IMR-90 (cell line): ENCODE measurements around the gene SLC1A7. TPM values are rescaled to one million over a fixed set of nuclear protein-coding genes. Genes with fewer than 3 reads are reported as not detected.
A peak's percentile ranks its signal among the peaks of the same experiment; 100 is the strongest.

Experiments
- ATAC-seq: fragments of 200-7000 bp; cut with Tn5 transposase; 2 replicates; pipeline ENCODE4 v1.9.1; 2020; ENCODE audit warnings: low read depth, mild to moderate bottlenecking, moderate library complexity
- BruUV-seq: library from RNA; stranded (reverse); fragments of 400-500 nt; replicated peaks from 2 replicates; lab custom pipeline; 2021; lab: Mats Ljungman, UMichigan
- CTCF ChIA-PET: fragments of 300-600 bp; formaldehyde crosslinking; extraction: SDS; loops from one replicate; lab custom pipeline; 2021; ENCODE audit warnings: antibody characterized with exemption; lab: Yijun Ruan, JAX
- POLR2A ChIA-PET: fragments of 300-600 bp; sonication (Branson Sonifier 250); formaldehyde crosslinking; loops from one replicate; lab custom pipeline; 2022; ENCODE audit warnings: antibody characterized with exemption; ENCODE audit not compliant: unreplicated experiment; lab: Charles Lee
- DNase-seq: peaks from one replicate; pipeline ENCODE4 v3.0.0; 2013
- H2AFZ ChIP-seq: replicated peaks from 2 replicates; pipeline ENCODE3; 2013; ENCODE audit warnings: low read length, mild to moderate bottlenecking; ENCODE audit not compliant: poor library complexity
- H2AK5ac ChIP-seq: 2 replicates; pipeline ENCODE4 v1.6.1; 2013; ENCODE audit warnings: low read depth, low read length, inconsistent platforms
- H2AK9ac ChIP-seq: replicated peaks from 2 replicates; pipeline ENCODE3; 2013; ENCODE audit warnings: mild to moderate bottlenecking, low read depth, low read length, moderate library complexity; ENCODE audit not compliant: poor library complexity
- H2BK120ac ChIP-seq: 2 replicates; pipeline ENCODE4 v1.6.1; 2013; ENCODE audit warnings: low read depth, low read length, inconsistent platforms
- H2BK15ac ChIP-seq: 3 replicates; pipeline ENCODE4 v1.6.1; 2013; ENCODE audit warnings: low read depth, low read length, inconsistent platforms
- H2BK20ac ChIP-seq: 2 replicates; pipeline ENCODE4 v1.6.1; 2013; ENCODE audit warnings: low read depth, mild to moderate bottlenecking, inconsistent platforms, low read length, moderate library complexity
- H2BK5ac ChIP-seq: 2 replicates; pipeline ENCODE4 v1.6.1; 2013; ENCODE audit warnings: mild to moderate bottlenecking, low read depth, low read length, inconsistent platforms; ENCODE audit not compliant: poor library complexity, severe bottlenecking
- H3K14ac ChIP-seq: replicated peaks from 2 replicates; pipeline ENCODE4 v1.6.1; 2013; ENCODE audit warnings: low read depth, low read length, inconsistent platforms
- H3K18ac ChIP-seq: 2 replicates; pipeline ENCODE4 v1.6.1; 2013; ENCODE audit warnings: low read depth, low read length, control low read depth
- H3K23ac ChIP-seq: 2 replicates; pipeline ENCODE4 v1.6.1; 2013; ENCODE audit warnings: low read depth, low read length, inconsistent platforms
- H3K27ac ChIP-seq: 2 replicates; pipeline ENCODE4 v1.5.1; 2013; ENCODE audit warnings: mild to moderate bottlenecking, control low read depth, low read length; ENCODE audit not compliant: insufficient read depth
- H3K27me3 ChIP-seq: 2 replicates; pipeline ENCODE4 v1.6.1; 2013; ENCODE audit warnings: low read length; ENCODE audit not compliant: control insufficient read depth, insufficient read depth
- H3K36me3 ChIP-seq: 2 replicates; pipeline ENCODE4 v1.6.1; 2013; ENCODE audit warnings: low read length, mixed read lengths; ENCODE audit not compliant: control insufficient read depth, insufficient read depth
- H3K4ac ChIP-seq: 2 replicates; pipeline ENCODE4 v1.6.1; 2013; ENCODE audit warnings: low read depth, low read length, inconsistent platforms
- H3K4me1 ChIP-seq: 2 replicates; pipeline ENCODE4 v1.6.1; 2013; ENCODE audit warnings: low read length, mixed read lengths; ENCODE audit not compliant: control insufficient read depth, insufficient read depth
- H3K4me2 ChIP-seq: 2 replicates; pipeline ENCODE4 v1.6.1; 2013; ENCODE audit warnings: low read depth, mild to moderate bottlenecking, control low read depth, low read length, moderate library complexity
- H3K4me3 ChIP-seq: 2 replicates; pipeline ENCODE4 v1.5.1; 2013; ENCODE audit warnings: low read depth, mild to moderate bottlenecking, control low read depth, low read length, moderate library complexity; ENCODE audit not compliant: insufficient read depth
- H3K56ac ChIP-seq: 2 replicates; pipeline ENCODE4 v1.6.1; 2013; ENCODE audit warnings: low read length, inconsistent platforms; ENCODE audit not compliant: insufficient read depth; ENCODE audit errors: extremely low read depth
- H3K79me1 ChIP-seq, 2 experiments: 2 replicates each; pipeline ENCODE4 v1.6.1; 2013; ENCODE audit warnings: low read length in 2 of 2, inconsistent platforms in 1 of 2, low read depth in 1 of 2
- H3K9ac ChIP-seq: 2 replicates; pipeline ENCODE4 v1.6.1; 2013; ENCODE audit warnings: low read depth, low read length, control low read depth
- H3K9me1 ChIP-seq: 2 replicates; pipeline ENCODE4 v1.6.1; 2013; ENCODE audit warnings: low read length, inconsistent platforms; ENCODE audit not compliant: insufficient read depth
- H3K9me3 ChIP-seq: 2 replicates; pipeline ENCODE4 v1.6.1; 2013; ENCODE audit warnings: low read length; ENCODE audit not compliant: control insufficient read depth, insufficient read depth
- H4K20me1 ChIP-seq: 2 replicates; pipeline ENCODE4 v1.6.1; 2013; ENCODE audit warnings: low read length, inconsistent platforms; ENCODE audit not compliant: insufficient read depth
- H4K5ac ChIP-seq: 2 replicates; pipeline ENCODE4 v1.6.1; 2013; ENCODE audit warnings: mild to moderate bottlenecking, low read depth, low read length, control low read depth
- H4K8ac ChIP-seq, 2 experiments: 2 replicates each; pipeline ENCODE4 v1.6.1; 2013; ENCODE audit warnings: low read depth in 2 of 2, low read length in 2 of 2, control low read depth in 1 of 2, inconsistent platforms in 1 of 2
- H4K91ac ChIP-seq: 2 replicates; pipeline ENCODE4 v1.6.1; 2013; ENCODE audit warnings: low read depth, low read length, inconsistent platforms; ENCODE audit not compliant: insufficient read depth
- BHLHE40 ChIP-seq: fragments of 150-350 bp; IDR thresholded peaks from 2 replicates; pipeline ENCODE4 v1.6.1; 2016; ENCODE audit warnings: mild to moderate bottlenecking, low read depth, low read length
- CEBPB ChIP-seq: IDR thresholded peaks from 2 replicates; pipeline ENCODE4 v1.6.1; 2012; ENCODE audit warnings: low read depth, low read length, improper control_type of control experiment
- CHD1 ChIP-seq: IDR thresholded peaks from 2 replicates; pipeline ENCODE4 v1.6.1; 2012; ENCODE audit warnings: low read depth, low read length, improper control_type of control experiment
- CTCF ChIP-seq: conservative IDR thresholded peaks from 2 replicates; pipeline ENCODE4 v1.5.1; 2012; ENCODE audit warnings: mild to moderate bottlenecking, low read depth, low read length, improper control_type of control experiment
- ELK1 ChIP-seq: fragments of 150-350 bp; IDR thresholded peaks from 2 replicates; pipeline ENCODE4 v1.6.1; 2016; ENCODE audit warnings: low read depth, mild to moderate bottlenecking, low read length, moderate library complexity, borderline replicate concordance
- FOS ChIP-seq: fragments of 150-350 bp; IDR thresholded peaks from 2 replicates; pipeline ENCODE4 v1.6.1; 2016; ENCODE audit warnings: low read depth, low read length
- MAFK ChIP-seq: IDR thresholded peaks from 2 replicates; pipeline ENCODE4 v1.6.1; 2012; ENCODE audit warnings: low read depth, low read length, improper control_type of control experiment
- MAZ ChIP-seq: IDR thresholded peaks from 2 replicates; pipeline ENCODE4 v1.6.1; 2012; ENCODE audit warnings: low read depth, mild to moderate bottlenecking, low read length, improper control_type of control experiment, moderate library complexity, borderline replicate concordance
- MXI1 ChIP-seq: IDR thresholded peaks from 2 replicates; pipeline ENCODE4 v1.6.1; 2012; ENCODE audit warnings: low read depth, mild to moderate bottlenecking, low read length, moderate library complexity, borderline replicate concordance
- NFE2L2 ChIP-seq: fragments of 150-350 bp; IDR thresholded peaks from 2 replicates; pipeline ENCODE4 v1.6.1; 2016; ENCODE audit warnings: low read depth, mild to moderate bottlenecking, low read length
- POLR2A ChIP-seq: IDR thresholded peaks from 2 replicates; pipeline ENCODE4 v1.6.1; 2012; ENCODE audit warnings: mild to moderate bottlenecking, low read depth, low read length
- RAD21 ChIP-seq: IDR thresholded peaks from 2 replicates; pipeline ENCODE4 v1.6.1; 2012; ENCODE audit warnings: low read length, improper control_type of control experiment
- RCOR1 ChIP-seq: IDR thresholded peaks from 2 replicates; pipeline ENCODE4 v1.6.1; 2012; ENCODE audit warnings: mild to moderate bottlenecking, low read length, improper control_type of control experiment; ENCODE audit not compliant: insufficient replicate concordance
- RFX5 ChIP-seq: IDR thresholded peaks from 2 replicates; pipeline ENCODE4 v1.8.0; 2012; ENCODE audit warnings: low read depth, mild to moderate bottlenecking, low read length, moderate library complexity
- SMC3 ChIP-seq: fragments of 150-350 bp; IDR thresholded peaks from 2 replicates; pipeline ENCODE4 v1.6.1; 2016; ENCODE audit warnings: low read depth, mild to moderate bottlenecking, antibody characterized with exemption, low read length, moderate library complexity
- WGBS, 2 experiments: methylation state at CpG; one replicate each; pipeline versions ENCODE4 v1.1.5 to v1.1.7; 2013; ENCODE audit warnings: missing lambda C conversion rate in 2 of 2; ENCODE audit not compliant: insufficient read length in 1 of 2; ENCODE audit errors: extremely low coverage in 2 of 2; 5-methylcytosine and 5-hydroxymethylcytosine counted together
- dilution Hi-C: fragments of 300-500 bp; cut with HindIII; formaldehyde crosslinking; loops from one replicate; pipeline ENCODE4 v1.14.3; 2018; ENCODE audit warnings: low sequenced_read_pairs; ENCODE audit not compliant: unreplicated experiment
- in situ Hi-C: fragments of 300-500 bp; cut with MboI; formaldehyde crosslinking; loops from 3 replicates; pipeline ENCODE4 v1.14.3; 2019; ENCODE audit warnings: low sequenced_read_pairs, inconsistent platforms, mixed read lengths
- intact Hi-C: fragments of 100-400 bp; cut with micrococcal nuclease; formaldehyde crosslinking; loops from 2 replicates; pipeline ENCODE4 v1.10.0; 2022
- polyA plus RNA-seq, 3 experiments: library from polyadenylated mRNA; depleted of rRNA; stranded (reverse); fragments of >200 nt; gene quantifications; 2 replicates each; pipeline ENCODE4 v1.2.3, GENCODE V29; 2012; ENCODE audit warnings: low replicate concordance in 1 of 3
- total RNA-seq: library from RNA; depleted of rRNA; stranded (reverse); fragments of >200 nt; gene quantifications from 2 replicates; pipeline ENCODE4 v1.2.3, GENCODE V29; 2012
- TF ChIP-seq, protein P1 (sequence below): fragments of 150-350 bp; IDR thresholded peaks from 2 replicates; pipeline ENCODE4 v1.6.1; 2017; ENCODE audit warnings: mild to moderate bottlenecking, antibody characterized with exemption, low read length, low read depth

The SLC1A7 gene
- total and polyA plus RNA-seq, 2 of the 4 experiments (the other 2 are of a cell fraction): 0.05 TPM; not detected in 1

DNA sequence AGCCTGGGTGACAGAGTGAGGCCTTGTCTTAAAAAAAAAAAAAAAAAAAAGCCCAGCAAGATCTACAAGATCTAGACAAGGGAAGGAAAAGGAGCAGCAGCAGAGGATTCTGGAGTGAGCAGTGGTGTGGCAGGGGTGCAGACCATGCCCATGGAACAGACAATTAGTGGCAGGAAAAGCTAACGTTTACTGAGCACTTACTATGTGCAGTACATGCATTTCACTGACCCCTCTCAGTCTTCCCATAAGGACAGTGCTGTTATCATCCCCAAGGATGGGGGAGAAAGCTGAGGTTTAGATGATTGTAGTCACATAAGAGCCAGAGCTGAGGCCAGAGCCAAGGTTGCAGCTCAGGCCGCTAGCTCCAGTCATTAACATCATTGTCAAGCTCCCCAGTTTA is 74.6 kb downstream of the SLC1A7 start:
- no peak overlapping the region for H3K56ac ChIP-seq
- H3K4me2 ChIP-seq: no peak overlapping the region
- no peak overlapping the region for H4K91ac ChIP-seq
- no peak overlapping the region for H2BK120ac ChIP-seq
- no peak overlapping the region for H4K5ac ChIP-seq
- peaks cover 11% of the 10 kb centered on the region; the same call in 1 of the 2 replicates for H3K36me3 ChIP-seq
- no CpG with 5 or more reads among the region's 2 CpGs for WGBS, 2 experiments
- in situ Hi-C loops: no loop called here
- no peak overlapping the region for H3K23ac ChIP-seq
- no peak overlapping the region for H3K27ac ChIP-seq
- H3K14ac ChIP-seq: no peak overlapping the region
- H3K4me3 ChIP-seq: no peak overlapping the region
- TSS peak; percentile 6 for BruUV-seq
- no peak overlapping the region for H2BK20ac ChIP-seq
- no peak overlapping the region for H2AK9ac ChIP-seq
- H3K9ac ChIP-seq: no peak overlapping the region
- DNase-seq: no peak
- peaks cover 4% of the 10 kb centered on the region; the same call in 1 of the 2 replicates for H3K9me1 ChIP-seq
- CTCF ChIA-PET: no interaction called here
- no peaks in the 10 kb centered on the region for H3K79me1 ChIP-seq
- no peak for TF ChIP-seq RFX5
- TF ChIP-seq BHLHE40: no peak
- TF ChIP-seq MXI1: no peak
- TF ChIP-seq NFE2L2: no peak
- no peak for TF ChIP-seq MAFK
- no peak for TF ChIP-seq CTCF
- TF ChIP-seq POLR2A: no peak
- TF ChIP-seq, protein P1, sequence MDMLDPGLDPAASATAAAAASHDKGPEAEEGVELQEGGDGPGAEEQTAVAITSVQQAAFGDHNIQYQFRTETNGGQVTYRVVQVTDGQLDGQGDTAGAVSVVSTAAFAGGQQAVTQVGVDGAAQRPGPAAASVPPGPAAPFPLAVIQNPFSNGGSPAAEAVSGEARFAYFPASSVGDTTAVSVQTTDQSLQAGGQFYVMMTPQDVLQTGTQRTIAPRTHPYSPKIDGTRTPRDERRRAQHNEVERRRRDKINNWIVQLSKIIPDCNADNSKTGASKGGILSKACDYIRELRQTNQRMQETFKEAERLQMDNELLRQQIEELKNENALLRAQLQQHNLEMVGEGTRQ: no peak
- TF ChIP-seq ELK1: no peak
- TF ChIP-seq SMC3: no peak
- no peak for TF ChIP-seq MAZ
- TF ChIP-seq RAD21: no peak
- no peak for TF ChIP-seq RCOR1
- no peak for TF ChIP-seq FOS
- no peak for TF ChIP-seq CHD1
- TF ChIP-seq CEBPB: no peak
- no peak overlapping the region for H3K18ac ChIP-seq
- no peak overlapping the region for H4K8ac ChIP-seq
- H3K4me1 ChIP-seq: peaks cover 4% of the 10 kb centered on the region
- no peaks in the 10 kb centered on the region for H4K20me1 ChIP-seq
- H3K27me3 ChIP-seq: peaks cover 2% of the 10 kb centered on the region; the same call in 1 of the 2 replicates
- intact Hi-C loops: no loop called here
- peak overlapping the region; percentile 8 for H2AFZ ChIP-seq
- ATAC-seq: no peak
- no peak overlapping the region for H2BK15ac ChIP-seq
- no peak overlapping the region for H3K4ac ChIP-seq
- H2AK5ac ChIP-seq: no peak overlapping the region
- dilution Hi-C loops: no loop called here
- H3K9me3 ChIP-seq: no peaks in the 10 kb centered on the region
- POLR2A ChIA-PET: no interaction called here
- H2BK5ac ChIP-seq: no peak overlapping the region
